Stimulated activated CD8-positive, alpha-beta memory T cell treated with anti-CD3 and anti-CD28 coated beads, Interleukin-12 subunit alpha, Interleukin-12 subunit beta, amount 100 ng/mL, for 4 hours (primary cell): ENCODE measurements around the gene TPSG1.

Experiments used
- DNase-seq: peaks from one replicate; pipeline ENCODE4 v3.0.0-alpha.2; 2020; ENCODE audit warnings: low read depth

The TPSG1 gene

DNA sequence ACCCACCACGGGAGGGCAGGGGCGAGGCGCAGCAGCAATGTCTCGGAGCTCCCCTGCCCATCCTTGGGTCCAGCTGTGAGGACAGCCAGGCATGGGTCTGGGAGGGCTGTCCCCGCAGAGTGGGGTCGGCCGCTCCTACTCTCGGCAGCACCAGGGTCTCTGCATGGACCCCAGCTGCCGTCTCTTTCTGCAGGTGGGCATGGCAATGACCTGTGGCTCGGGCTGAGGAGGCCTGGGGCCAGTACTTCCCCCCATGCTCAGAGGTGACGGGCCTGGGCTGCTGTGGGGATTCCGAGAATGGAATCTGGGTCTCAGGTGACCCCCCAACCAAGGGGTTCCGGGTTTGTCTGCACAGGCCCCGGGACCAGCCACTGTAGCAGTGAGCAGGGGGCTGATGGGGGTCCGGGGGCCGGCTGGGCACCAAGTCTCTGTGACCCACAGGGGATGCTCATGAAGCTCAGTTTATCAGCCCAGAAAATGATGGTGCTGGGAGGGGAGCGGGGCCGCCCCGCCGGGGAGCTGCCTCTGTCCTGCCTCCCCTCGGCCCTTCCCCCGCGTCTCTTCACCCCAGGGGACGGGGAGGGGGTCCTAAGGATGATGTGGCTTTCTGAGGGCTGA is 48.7 kb downstream of the TPSG1 start:
- DNase-seq = no peak

DNA sequence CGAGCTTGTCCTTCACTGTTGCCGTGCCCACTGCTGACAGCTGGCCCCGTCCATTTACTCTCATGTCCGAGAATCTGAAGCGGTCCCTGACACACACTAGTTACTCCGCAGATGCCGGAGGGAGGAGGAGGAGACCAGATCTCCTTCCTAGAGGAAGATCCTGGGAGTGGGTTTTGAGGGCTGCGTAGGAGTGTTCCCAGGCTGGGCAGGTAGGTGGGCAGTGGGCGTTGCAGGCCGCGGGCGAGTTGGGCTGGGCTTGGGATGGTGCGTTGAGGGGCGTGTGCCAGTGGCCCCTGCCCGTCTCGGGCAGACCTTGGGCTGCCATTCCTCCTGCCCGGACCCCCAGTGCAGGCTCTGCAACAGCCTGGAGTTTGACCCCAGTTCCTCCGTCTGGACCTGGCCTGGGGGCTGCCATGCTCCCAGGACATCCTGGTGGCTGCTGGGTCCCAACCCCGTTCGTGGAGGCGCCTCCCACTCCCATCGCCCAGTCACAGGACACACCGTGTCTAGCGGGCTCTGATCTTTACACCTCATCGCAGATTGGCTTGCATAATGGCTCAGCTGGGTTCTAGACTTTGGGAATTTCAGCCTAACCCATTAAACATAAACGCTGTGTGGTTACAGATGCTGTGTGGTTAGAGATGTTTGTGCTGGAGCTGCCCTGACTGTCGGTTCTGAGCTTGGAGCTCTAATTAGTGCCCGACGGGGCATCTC is 49.3 kb downstream of the TPSG1 start:
- no peak for DNase-seq

DNA sequence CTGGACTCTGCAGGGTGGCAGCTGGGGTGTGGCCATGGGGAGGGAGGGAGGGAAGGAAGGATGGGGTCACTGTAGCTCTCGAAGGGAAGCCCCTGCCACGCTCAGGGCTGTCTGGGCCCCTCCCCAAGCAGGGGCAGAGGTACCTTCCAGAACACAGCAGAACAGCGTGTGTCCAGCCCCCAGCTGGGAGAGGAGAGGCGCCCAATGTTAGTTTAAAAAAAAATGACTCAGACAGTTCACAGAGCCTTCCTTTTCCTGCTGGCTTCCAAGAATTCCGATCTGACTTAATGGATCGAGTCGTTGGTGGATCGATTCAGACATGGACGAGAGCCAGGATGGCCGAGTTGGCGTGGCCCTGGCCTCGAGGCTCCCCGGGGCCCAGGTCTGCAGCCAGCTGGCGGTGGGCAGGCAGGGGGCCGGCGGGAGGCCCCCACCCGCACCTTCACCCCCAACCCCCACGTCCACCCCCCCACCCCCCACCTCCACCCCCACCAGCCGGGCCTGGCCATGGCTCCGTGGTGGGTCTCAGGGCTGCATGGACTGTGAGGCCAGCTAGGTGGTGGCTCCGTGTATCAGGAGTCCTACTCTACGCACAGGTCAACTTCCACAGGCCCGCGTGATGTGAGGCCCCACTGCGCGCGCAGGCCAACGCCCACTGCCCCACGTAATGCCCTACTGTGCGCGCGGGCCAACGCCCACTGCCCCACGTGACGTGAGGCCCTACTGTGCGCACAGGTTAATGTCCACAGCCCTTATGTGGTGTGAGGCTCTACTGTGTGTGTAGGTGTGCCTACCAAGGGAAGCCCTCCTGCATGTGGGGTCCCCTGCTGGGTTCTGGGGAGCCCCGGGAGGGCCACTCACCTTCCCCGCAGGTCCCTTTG is 50.4 kb downstream of the TPSG1 start:
- no peak for DNase-seq

DNA sequence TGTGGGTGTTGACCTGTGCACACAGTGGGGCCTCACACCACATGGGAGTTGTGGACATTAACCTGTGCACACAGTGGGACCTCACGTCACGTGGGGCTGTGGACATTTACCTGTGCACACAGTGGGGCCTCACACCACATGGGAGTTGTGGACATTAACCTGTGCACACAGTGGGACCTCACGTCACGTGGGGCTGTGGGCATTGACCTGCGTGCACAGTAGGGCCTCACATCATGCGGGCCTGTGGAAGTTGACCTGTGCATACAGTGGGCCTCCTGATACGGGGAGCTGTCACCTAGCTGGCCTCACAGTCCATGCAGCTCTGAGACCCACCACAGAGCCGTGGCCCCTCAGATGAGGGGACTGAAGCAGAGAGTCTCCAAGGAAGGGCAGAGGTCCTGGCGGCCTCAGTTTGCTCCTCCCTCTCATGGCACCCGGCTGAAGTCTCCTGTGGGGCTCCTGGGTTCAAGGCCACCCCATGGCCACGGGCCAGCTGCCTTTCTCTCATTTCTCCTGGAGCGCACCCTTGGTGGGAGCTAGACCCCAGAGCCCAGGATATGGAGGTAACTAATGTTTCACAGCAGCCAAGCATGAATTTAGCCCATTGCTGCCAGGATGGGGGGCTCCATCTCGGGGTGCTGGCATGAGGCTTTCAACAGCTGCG is 51.1 kb downstream of the TPSG1 start:
- DNase-seq = no peak

DNA sequence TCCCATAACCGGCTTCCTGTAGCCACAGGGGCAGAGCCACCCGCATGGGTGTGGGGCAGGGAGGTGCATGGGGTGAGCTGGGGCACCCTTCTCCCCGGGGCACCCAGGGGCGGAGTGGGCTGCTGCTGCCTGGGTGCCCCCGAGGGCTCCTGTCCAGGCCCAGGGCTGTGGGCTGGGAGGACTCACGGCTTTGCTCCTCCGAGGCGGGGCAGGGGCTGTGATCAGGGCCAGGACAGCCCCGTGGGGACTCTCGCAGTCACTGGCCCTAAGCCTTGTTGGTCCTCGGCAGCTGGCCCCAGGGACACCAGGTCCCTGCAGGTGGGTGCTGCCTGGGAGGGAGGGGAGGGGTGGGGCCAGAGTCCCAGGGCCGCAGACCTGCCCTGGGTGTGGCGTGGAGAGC is 52.4 kb downstream of the TPSG1 start:
- DNase-seq = no peak

DNA sequence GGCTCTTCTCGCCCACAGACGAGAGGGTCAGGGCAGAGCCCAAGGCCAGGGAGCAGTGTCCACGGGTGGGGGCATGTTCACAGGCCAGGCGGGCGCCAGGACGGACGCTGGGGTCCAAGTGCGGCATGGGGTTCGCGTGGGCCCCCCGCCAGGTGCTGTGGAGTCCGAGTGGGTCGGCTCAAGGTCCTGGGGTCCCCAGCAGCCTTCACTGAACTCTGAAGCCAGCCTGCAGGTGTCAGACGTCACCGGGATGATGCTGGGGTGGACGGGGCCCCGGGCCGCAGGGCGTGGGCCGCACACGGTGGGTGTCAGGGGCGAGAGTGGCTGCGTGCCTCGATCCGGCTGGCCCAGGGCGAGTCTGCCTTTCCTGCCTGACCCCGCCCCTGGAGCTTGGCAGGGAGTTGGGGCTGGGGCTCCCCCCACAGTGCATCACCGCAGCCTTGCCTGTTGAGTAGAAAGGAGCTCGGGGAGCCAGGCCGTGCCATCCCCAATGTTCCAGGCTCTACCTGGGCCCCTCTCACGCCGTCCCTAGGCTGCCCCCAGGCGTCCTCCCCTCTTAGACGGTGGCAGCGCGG is 53.1 kb downstream of the TPSG1 start:
- DNase-seq = no peak
